Left lung (tissue), 10 donors: ENCODE measurements around the gene PCBP3. TPM values are rescaled to one million over a fixed set of nuclear protein-coding genes. Genes with fewer than 3 reads are reported as not detected.
"Not testable (repeated sequence)": the region's sequence is repeated elsewhere in the genome, so short reads cannot be mapped to it uniquely, and the experiment has no call there.

Source experiments
- ATAC-seq: fragments of 200-7000 bp; cut with Tn5 transposase; one replicate; pipeline ENCODE4 v1.9.1; 2020; ENCODE audit warnings: moderate library complexity
- DNase-seq, 4 donors: peaks; one replicate each; pipeline ENCODE4 v3.0.0-alpha.2; 2013 to 2020
- H3K27ac ChIP-seq, 2 donors: fragments of 200-600 bp; sonication (generic) in 1 of 2; one replicate each; pipeline versions ENCODE4 v1.5.0 to v1.8.0; 2020 to 2021
- H3K27me3 ChIP-seq, 2 donors: fragments of 200-600 bp; sonication (generic) in 1 of 2; one replicate each; pipeline versions ENCODE4 v1.5.0 to v1.8.0; 2020 to 2021
- H3K36me3 ChIP-seq, 2 donors: fragments of 200-600 bp; sonication (generic) in 1 of 2; one replicate each; pipeline versions ENCODE4 v1.5.0 to v1.8.0; 2020 to 2021
- H3K4me1 ChIP-seq, 2 donors: fragments of 200-600 bp; one replicate each; pipeline ENCODE4 v1.8.0; 2021
- H3K4me3 ChIP-seq, 2 donors: fragments of 200-600 bp; sonication (generic) in 1 of 2; one replicate each; pipeline versions ENCODE4 v1.5.0 to v1.8.0; 2020 to 2021; ENCODE audit warnings: mild to moderate bottlenecking in 1 of 2
- H3K9me3 ChIP-seq, 2 donors: fragments of 200-600 bp; sonication (generic) in 1 of 2; one replicate each; pipeline versions ENCODE4 v1.5.0 to v1.8.0; 2020 to 2021
- CTCF ChIP-seq, 2 donors: fragments of 200-600 bp; sonication (generic) in 1 of 2; IDR thresholded peaks; one replicate each; pipeline versions ENCODE4 v1.5.0 to v1.8.0; 2021; ENCODE audit warnings: antibody characterized with exemption in 2 of 2
- intact Hi-C, 2 donors: fragments of 100-400 bp; cut with DNase I; formaldehyde crosslinking; loops; one replicate each; pipeline versions ENCODE4 v1.11.2 to v1.14.2; 2022
- polyA plus RNA-seq, 6 donors: library from polyadenylated mRNA; unstranded; fragments of 120-200 nt; gene quantifications; one replicate each; pipeline ENCODE4 v1.2.1, GENCODE V29; 2013; ENCODE audit not compliant: insufficient read length in 6 of 6
- total RNA-seq, 2 donors: library from RNA; stranded (reverse); fragmentation: NEBNext Ultra II Directional; extraction: Animal tissue kit (Norgen Biotek cat#: 25700); gene quantifications; one replicate each; pipeline ENCODE4 v1.2.1, GENCODE V29; 2021
- donor health status: DM: no; HTN: yes; CAD: no.
- donor health status: DM: no; HTN: no; CAD: no.

The PCBP3 gene
- total and polyA plus RNA-seq, 8 donors = 2.1 to 13.8 (median 3.0) TPM

GRCh38 chr21:45830720-45831366 is 187.3 kb downstream of the PCBP3 start:
- Histone ChIP-seq H3K36me3 (no peaks in the 10 kb centered on the region), H3K9me3 (peaks cover 0 to 9% of the 10 kb centered on the region in 2 donors), H3K27ac (no peak overlapping the region), H3K27me3 (no peaks in the 10 kb centered on the region), H3K4me3 (no peak overlapping the region), H3K4me1 (no peaks in the 10 kb centered on the region)
- no peak for DNase-seq
- TF ChIP-seq CTCF (IDR thresholded peaks at IDR 0.05) = no peak
- ATAC-seq = no peak
- intact Hi-C loops = no loop called here

- intact Hi-C loops = no loop called here
- H3K4me1 ChIP-seq = no peaks in the 10 kb centered on the region
- no peak overlapping the region for H3K4me3 ChIP-seq
- no peak for TF ChIP-seq CTCF (IDR thresholded peaks at IDR 0.05)
- no peak overlapping the region for H3K27ac ChIP-seq
- H3K27me3 ChIP-seq = no peaks in the 10 kb centered on the region
- DNase-seq (no peak), ATAC-seq (no peak)
- H3K9me3 ChIP-seq = peaks cover 0 to 9% of the 10 kb centered on the region in 2 donors
- no peaks in the 10 kb centered on the region for H3K36me3 ChIP-seq
Observed at GRCh38 chr21:45831991-45832740, 188.6 kb downstream of the PCBP3 start.

GRCh38 chr21:45832741-45833235 is 189.3 kb downstream of the PCBP3 start:
- H3K9me3 ChIP-seq, H3K4me3 ChIP-seq, H3K36me3 ChIP-seq, ATAC-seq, intact Hi-C loops, DNase-seq, H3K27me3 ChIP-seq, H3K27ac ChIP-seq, H3K4me1 ChIP-seq: not testable (repeated sequence)

GRCh38 chr21:45833414-45833813 is 189.9 kb downstream of the PCBP3 start:
- no peak overlapping the region for H3K27ac ChIP-seq
- H3K9me3 ChIP-seq = peaks cover 0 to 9% of the 10 kb centered on the region in 2 donors
- no peaks in the 10 kb centered on the region for H3K36me3 ChIP-seq
- TF ChIP-seq CTCF (IDR thresholded peaks at IDR 0.05) = no peak
- DNase-seq = no peak
- H3K4me1 ChIP-seq = no peaks in the 10 kb centered on the region
- intact Hi-C loops = no loop called here
- H3K4me3 ChIP-seq = no peak overlapping the region
- ATAC-seq = no peak
- H3K27me3 ChIP-seq = no peaks in the 10 kb centered on the region

GRCh38 chr21:45834026-45834715 is 190.6 kb downstream of the PCBP3 start:
- no peak overlapping the region for H3K27ac ChIP-seq
- H3K36me3 ChIP-seq = no peaks in the 10 kb centered on the region
- intact Hi-C loops = no loop called here
- no peaks in the 10 kb centered on the region for H3K27me3 ChIP-seq
- TF ChIP-seq CTCF (IDR thresholded peaks at IDR 0.05) = no peak
- DNase-seq = no peak
- no peak overlapping the region for H3K4me3 ChIP-seq
- no peak for ATAC-seq
- peaks cover 0 to 9% of the 10 kb centered on the region in 2 donors for H3K9me3 ChIP-seq
- H3K4me1 ChIP-seq = no peaks in the 10 kb centered on the region
